Parathyroid adenoma (tissue), 2 donors: Measurements from ENCODE around the gene CHST8.

Experiments used
- H2AFZ ChIP-seq: fragments of 300-600 bp; sonication (generic); one replicate; pipeline ENCODE4 v1.7.0; 2017; ENCODE audit warnings: antibody characterized with exemption, mild to moderate bottlenecking
- H3K27ac ChIP-seq: fragments of 300-600 bp; sonication (generic); one replicate; pipeline ENCODE4 v1.7.0; 2017
- H3K27me3 ChIP-seq: fragments of 300-600 bp; sonication (generic); one replicate; pipeline ENCODE4 v1.7.0; 2017; ENCODE audit warnings: low read length; ENCODE audit not compliant: control insufficient read depth, insufficient read depth
- H3K36me3 ChIP-seq: fragments of 300-600 bp; sonication (generic); one replicate; pipeline ENCODE4 v1.7.0; 2017; ENCODE audit warnings: low read length; ENCODE audit not compliant: control insufficient read depth, insufficient read depth
- H3K4me1 ChIP-seq: fragments of 300-600 bp; sonication (generic); one replicate; pipeline ENCODE4 v1.7.0; 2017; ENCODE audit warnings: control low read depth
- H3K4me2 ChIP-seq: fragments of 300-600 bp; sonication (generic); one replicate; pipeline ENCODE4 v1.7.0; 2017; ENCODE audit warnings: low read length
- H3K4me3 ChIP-seq: fragments of 300-600 bp; sonication (generic); one replicate; pipeline ENCODE4 v1.7.0; 2017; ENCODE audit warnings: low read depth, low read length
- H3K79me2 ChIP-seq: fragments of 300-600 bp; sonication (generic); one replicate; pipeline ENCODE4 v1.7.0; 2017; ENCODE audit warnings: control low read depth
- H3K9ac ChIP-seq: fragments of 300-600 bp; sonication (generic); one replicate; pipeline ENCODE4 v1.7.0; 2017; ENCODE audit warnings: mild to moderate bottlenecking
- H3K9me3 ChIP-seq: fragments of 300-600 bp; sonication (generic); one replicate; pipeline ENCODE4 v1.7.0; 2017; ENCODE audit warnings: low read length; ENCODE audit not compliant: control insufficient read depth
- TF ChIP-seq, protein P1 (sequence below): fragments of 300-600 bp; sonication (generic); IDR thresholded peaks from one replicate; pipeline ENCODE4 v1.7.0; 2017; ENCODE audit warnings: antibody characterized with exemption, mild to moderate bottlenecking
- donor health status: primary hyperparathyroidism.

Gene CHST8

GRCh38 chr19:33723512-33723911 lies 101.8 kb downstream of the CHST8 start:
- H2AFZ ChIP-seq, result no peak overlapping the region
- H3K27ac ChIP-seq, result no peak overlapping the region
- no peak overlapping the region for H3K9ac ChIP-seq
- no peaks in the 10 kb centered on the region for H3K9me3 ChIP-seq
- no peaks in the 10 kb centered on the region for H3K36me3 ChIP-seq
- no peak overlapping the region for H3K4me2 ChIP-seq
- H3K79me2 ChIP-seq, result no peaks in the 10 kb centered on the region
- no peaks in the 10 kb centered on the region for H3K4me1 ChIP-seq
- no peak overlapping the region for H3K4me3 ChIP-seq
- H3K27me3 ChIP-seq, result no peaks in the 10 kb centered on the region
- TF ChIP-seq, protein P1, sequence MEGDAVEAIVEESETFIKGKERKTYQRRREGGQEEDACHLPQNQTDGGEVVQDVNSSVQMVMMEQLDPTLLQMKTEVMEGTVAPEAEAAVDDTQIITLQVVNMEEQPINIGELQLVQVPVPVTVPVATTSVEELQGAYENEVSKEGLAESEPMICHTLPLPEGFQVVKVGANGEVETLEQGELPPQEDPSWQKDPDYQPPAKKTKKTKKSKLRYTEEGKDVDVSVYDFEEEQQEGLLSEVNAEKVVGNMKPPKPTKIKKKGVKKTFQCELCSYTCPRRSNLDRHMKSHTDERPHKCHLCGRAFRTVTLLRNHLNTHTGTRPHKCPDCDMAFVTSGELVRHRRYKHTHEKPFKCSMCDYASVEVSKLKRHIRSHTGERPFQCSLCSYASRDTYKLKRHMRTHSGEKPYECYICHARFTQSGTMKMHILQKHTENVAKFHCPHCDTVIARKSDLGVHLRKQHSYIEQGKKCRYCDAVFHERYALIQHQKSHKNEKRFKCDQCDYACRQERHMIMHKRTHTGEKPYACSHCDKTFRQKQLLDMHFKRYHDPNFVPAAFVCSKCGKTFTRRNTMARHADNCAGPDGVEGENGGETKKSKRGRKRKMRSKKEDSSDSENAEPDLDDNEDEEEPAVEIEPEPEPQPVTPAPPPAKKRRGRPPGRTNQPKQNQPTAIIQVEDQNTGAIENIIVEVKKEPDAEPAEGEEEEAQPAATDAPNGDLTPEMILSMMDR, result no peak

DNA sequence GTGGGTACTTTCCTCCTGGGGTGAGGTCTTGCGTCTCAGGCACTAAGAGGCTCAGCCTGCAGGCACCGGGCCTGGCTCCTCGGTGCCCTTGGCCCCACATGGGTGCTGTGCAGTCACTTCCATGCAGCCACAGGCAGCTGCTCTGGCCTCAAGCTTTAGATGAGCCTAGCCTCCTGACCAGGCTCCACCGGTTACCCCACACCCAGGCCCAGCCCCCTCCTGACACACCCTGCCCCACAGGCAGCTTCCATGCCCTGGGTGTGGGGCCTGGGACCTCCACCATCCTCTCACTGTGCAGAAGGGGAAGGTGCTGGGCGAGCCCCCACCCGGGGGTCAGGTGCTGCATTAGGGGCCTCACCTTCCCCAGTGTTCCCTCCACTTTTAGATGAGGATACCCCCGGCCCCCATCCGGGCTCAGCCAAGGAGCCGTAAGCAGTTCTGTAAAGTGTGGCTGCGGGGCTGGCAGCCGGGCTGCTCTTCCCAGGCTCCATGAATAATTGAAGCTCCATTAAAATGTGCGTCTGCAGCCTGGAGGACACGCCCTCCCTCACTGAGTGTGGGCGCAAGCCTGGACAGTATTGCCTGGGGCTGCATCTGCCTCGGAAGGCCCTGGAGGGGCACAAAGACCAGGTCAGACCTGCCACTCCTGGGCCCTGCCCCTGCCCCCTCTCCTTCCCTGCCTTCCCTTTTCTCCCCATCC lies 102.4 kb downstream of the CHST8 start:
- Histone ChIP-seq H3K27ac (no peak overlapping the region), H3K4me3 (no peak overlapping the region), H3K79me2 (no peaks in the 10 kb centered on the region), H3K9me3 (no peaks in the 10 kb centered on the region), H3K9ac (no peak overlapping the region), H3K4me1 (no peaks in the 10 kb centered on the region), H3K36me3 (no peaks in the 10 kb centered on the region), H2AFZ (no peak overlapping the region), H3K4me2 (no peak overlapping the region), H3K27me3 (no peaks in the 10 kb centered on the region)
- TF ChIP-seq, protein P1, result no peak

GRCh38 chr19:33724721-33725060 lies 102.9 kb downstream of the CHST8 start:
- Histone ChIP-seq H3K4me1 (no peaks in the 10 kb centered on the region), H3K36me3 (no peaks in the 10 kb centered on the region), H3K27ac (no peak overlapping the region), H3K79me2 (no peaks in the 10 kb centered on the region), H3K27me3 (no peaks in the 10 kb centered on the region), H3K9me3 (no peaks in the 10 kb centered on the region), H3K4me3 (no peak overlapping the region), H3K9ac (no peak overlapping the region), H3K4me2 (no peak overlapping the region), H2AFZ (no peak overlapping the region)
- TF ChIP-seq, protein P1, result no peak

GRCh38 chr19:33725567-33725966 lies 103.8 kb downstream of the CHST8 start:
- H3K27me3 ChIP-seq, result no peaks in the 10 kb centered on the region
- TF ChIP-seq, protein P1, result no peak
- H3K79me2 ChIP-seq, result no peaks in the 10 kb centered on the region
- no peak overlapping the region for H3K4me2 ChIP-seq
- H3K4me1 ChIP-seq, result no peaks in the 10 kb centered on the region
- no peaks in the 10 kb centered on the region for H3K9me3 ChIP-seq
- H3K36me3 ChIP-seq, result no peaks in the 10 kb centered on the region
- no peak overlapping the region for H3K4me3 ChIP-seq
- H2AFZ ChIP-seq, result no peak overlapping the region
- H3K9ac ChIP-seq, result no peak overlapping the region
- no peak overlapping the region for H3K27ac ChIP-seq

DNA sequence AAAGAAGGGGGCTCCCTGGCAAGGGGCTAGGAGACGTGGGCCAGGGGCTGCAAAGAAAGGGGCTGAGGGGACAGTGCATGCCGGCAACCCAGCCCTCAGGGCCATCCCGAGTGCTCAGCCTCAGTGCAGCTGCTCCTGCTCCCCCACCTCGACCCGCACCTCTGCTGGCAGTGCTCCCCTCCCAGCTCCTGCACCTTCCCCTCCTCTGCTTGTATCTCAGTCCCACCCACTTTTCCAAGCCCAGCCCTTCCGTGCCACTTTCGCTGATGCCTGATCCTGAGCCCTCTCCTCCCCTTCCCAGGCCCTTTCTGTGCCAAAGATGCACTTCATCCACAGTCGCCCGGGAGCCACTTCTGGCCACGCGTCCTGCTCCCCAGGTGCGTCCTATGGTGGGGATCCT lies 105.0 kb downstream of the CHST8 start:
- H3K4me1 ChIP-seq, result no peaks in the 10 kb centered on the region
- no peak overlapping the region for H2AFZ ChIP-seq
- H3K4me3 ChIP-seq, result no peak overlapping the region
- no peaks in the 10 kb centered on the region for H3K36me3 ChIP-seq
- no peaks in the 10 kb centered on the region for H3K79me2 ChIP-seq
- no peak overlapping the region for H3K9ac ChIP-seq
- H3K4me2 ChIP-seq, result no peak overlapping the region
- TF ChIP-seq, protein P1, result no peak
- no peaks in the 10 kb centered on the region for H3K9me3 ChIP-seq
- H3K27me3 ChIP-seq, result no peaks in the 10 kb centered on the region
- no peak overlapping the region for H3K27ac ChIP-seq
